NCI-H345 treated with DMSO at 0.1 percent for 48 hours (cell line): Measurements from ENCODE around the gene MTUS2.

Source experiments
- DNase-seq: peaks from one replicate; lab custom pipeline; 2025; ENCODE audit not compliant: unreplicated experiment; lab: John Stamatoyannopoulos, UW

The MTUS2 gene

GRCh38 chr13:29474991-29475390 lies 654.9 kb downstream of the MTUS2 start:
- no peak for DNase-seq

DNA sequence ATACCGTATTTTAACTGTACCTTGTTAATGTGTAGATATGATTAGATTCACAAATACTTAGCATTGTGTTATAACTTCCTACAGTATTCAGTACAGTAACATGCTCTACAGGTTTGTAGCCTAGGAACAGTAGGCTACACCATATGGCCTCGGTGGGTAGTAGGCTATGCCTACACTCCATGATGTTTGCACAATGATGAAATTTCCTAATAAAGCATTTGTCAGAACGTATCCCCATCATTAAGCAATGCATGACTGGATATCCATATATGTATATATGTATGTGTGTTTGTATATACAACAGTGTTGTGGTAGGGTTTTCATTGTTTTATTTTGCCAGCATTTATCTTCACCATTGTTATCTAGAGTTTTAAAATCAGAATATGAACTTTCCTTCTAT lies 655.9 kb downstream of the MTUS2 start:
- DNase-seq: no peak

GRCh38 chr13:29479716-29480492 lies 659.8 kb downstream of the MTUS2 start:
- DNase-seq: no peak

GRCh38 chr13:29480893-29481525 lies 660.9 kb downstream of the MTUS2 start:
- no peak for DNase-seq

- no peak for DNase-seq
Measured at GRCh38 chr13:29481603-29482002, 661.5 kb downstream of the MTUS2 start.

GRCh38 chr13:29482504-29482903 lies 662.4 kb downstream of the MTUS2 start:
- no peak for DNase-seq

- DNase-seq: no peak
Measured at GRCh38 chr13:29483211-29483610, 663.1 kb downstream of the MTUS2 start.

DNA sequence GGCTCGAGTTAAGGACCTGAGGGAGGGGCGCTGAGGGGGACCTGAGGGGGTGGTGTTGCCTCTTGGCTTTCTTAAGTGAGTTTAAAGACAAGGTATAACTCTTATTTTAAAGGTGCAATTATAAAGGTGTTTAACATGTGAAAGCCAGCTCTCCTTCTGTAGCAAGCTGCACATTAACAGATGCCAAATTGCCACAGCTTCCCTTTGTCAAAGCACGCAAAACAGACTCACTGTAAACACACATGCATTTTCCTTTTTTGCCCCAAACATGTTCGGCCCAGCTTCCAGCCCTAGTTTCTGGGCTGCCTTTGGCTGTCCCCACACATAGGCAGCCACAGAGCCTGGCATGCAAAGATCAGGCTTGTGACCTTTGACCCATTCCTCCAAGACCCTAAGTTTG lies 663.5 kb downstream of the MTUS2 start:
- no peak for DNase-seq

DNA sequence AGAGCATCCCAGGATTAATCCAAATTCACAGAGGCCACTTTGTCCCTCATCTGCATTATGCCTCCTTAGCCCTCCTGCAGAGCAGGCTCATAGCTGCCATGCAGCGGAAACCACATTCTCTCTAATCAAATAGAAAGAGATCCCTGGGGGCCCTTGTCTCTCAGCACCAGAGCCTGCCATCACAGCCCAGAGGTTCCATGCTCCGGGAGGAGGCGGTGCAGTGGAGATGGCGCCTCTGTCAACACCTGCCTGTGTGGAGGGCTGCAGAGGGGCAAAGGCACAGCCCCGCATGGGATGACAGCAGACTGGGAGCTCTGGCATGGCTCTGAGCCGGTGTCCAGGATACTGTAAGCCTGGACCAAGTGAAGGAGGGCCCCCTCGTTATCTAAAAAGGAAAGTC lies 664.1 kb downstream of the MTUS2 start:
- DNase-seq: peak; percentile 8

- no peak for DNase-seq
Measured at GRCh38 chr13:29484796-29485195, 664.7 kb downstream of the MTUS2 start.

- DNase-seq: no peak
Measured at GRCh38 chr13:29486551-29486950, 666.4 kb downstream of the MTUS2 start.

DNA sequence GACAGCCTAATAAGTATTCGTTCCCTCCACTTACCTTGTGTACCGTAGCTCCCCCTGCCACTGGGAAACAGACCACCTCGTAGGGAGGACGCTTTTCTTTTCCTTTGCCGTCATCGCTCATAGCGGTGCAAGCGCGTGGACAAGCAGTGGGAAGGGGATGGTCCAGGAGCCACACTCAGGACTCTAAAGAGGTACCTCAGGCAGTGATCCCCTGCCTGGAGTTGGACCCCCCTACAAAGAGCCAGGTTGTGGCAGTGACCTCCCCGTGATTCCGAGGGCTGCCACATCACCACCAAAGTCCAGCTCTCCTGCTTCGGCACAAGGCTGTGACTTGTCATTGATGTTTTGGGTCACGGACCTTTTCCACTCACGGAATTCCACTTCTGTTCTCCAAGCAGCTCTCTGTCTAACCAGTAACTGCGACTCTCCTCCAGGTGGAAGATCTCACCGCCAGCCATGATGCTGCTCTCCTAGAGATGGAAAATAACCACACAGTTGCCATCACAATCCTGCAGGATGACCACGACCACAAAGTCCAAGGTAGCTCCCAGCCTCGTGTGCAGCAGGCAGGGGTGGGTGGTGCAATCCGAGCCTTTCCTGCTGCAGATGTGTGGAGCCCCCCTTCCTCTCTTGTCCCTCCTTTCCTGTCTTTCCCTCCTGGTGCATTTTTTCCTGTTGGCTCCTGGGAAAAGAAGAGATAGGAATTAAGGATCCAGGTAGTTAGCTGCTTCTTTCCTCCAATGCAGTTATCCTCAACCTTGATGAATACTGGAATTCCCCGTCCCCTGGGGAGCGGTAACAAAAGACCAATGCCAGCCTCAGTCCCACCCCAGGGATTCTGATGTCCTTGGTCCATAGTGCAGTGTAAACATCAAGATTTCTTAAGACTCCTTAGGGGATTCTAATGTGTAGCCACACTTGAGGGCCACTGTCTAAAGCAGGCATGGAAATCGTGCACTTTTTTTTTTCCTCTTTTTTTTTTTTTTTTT lies 667.6 kb downstream of the MTUS2 start:
- DNase-seq: no peak

GRCh38 chr13:29489650-29490560 lies 669.8 kb downstream of the MTUS2 start:
- DNase-seq: no peak

DNA sequence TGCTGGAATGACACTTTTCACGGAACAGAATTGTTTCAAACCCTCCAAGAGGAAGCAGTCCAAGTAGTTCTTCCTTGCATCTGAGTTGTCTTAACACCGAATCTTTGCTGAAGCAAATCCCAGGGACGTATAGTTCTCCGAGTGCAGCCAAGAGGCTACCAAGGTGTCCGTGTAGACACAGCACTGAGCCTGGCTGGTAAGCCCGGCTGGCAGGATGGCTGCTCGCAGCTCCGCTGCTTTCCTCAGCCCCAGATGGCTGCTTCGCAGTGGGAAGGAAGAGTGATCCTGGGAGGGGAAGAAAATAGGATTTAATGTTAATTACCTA lies 670.4 kb downstream of the MTUS2 start:
- no peak for DNase-seq

DNA sequence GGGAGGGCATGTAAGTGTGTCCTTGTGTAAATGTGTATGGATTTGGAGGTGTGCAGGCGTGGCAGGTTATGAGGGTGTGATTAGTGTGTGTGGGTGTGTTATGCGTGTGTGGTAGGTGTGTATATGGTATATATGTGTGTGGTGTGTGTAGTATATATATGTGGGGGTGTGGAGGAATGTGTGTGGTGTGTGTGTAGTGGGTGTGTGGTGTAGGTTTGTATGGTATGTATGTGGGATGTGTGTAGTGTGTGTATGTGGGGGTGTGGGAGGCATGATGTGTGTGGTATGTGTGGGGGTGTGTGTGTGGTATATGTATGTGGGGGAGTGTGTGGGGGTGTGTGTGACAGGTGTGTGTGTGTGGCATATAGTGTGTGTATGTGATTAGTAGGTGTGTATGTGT lies 671.1 kb downstream of the MTUS2 start:
- no peak for DNase-seq

GRCh38 chr13:29493796-29494195 lies 673.7 kb downstream of the MTUS2 start:
- DNase-seq: no peak

GRCh38 chr13:29494520-29494919 lies 674.4 kb downstream of the MTUS2 start:
- DNase-seq: no peak

DNA sequence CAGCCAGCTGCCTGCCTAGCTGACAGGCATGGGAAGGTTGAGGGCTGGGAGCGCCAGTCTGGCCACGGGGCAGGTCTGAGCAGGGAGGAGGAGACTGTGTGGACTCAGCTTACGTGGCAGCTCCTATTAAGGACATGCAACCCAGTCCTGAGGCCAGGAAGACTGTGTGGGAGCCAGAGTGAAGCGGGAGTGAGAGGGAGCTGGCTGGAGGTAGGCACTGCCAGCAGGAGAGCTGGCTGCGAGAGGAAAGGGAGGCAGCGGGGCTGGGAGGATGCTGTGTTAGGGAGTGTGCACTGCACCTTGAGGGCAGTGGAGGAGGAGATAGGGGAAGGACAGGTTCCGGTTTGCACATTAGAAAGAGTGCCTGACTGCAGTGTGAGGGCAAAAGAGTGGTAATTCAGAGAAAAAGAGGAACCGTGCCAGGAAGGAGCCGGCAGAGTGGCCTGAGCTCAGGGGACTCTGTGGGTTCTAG lies 676.1 kb downstream of the MTUS2 start:
- DNase-seq: no peak

- DNase-seq: no peak
Measured at GRCh38 chr13:29497137-29497654, 677.1 kb downstream of the MTUS2 start.

GRCh38 chr13:29498426-29499040 lies 678.4 kb downstream of the MTUS2 start:
- no peak for DNase-seq
